Neuronal stem cell (in vitro differentiated cells): ENCODE results near the gene NMRK1.

Source experiments
- DNase-seq: peaks from one replicate; pipeline ENCODE4 v3.0.0-alpha.2; 2013; ENCODE audit warnings: low spot score
- H2AFZ ChIP-seq: one replicate; pipeline ENCODE4 v1.6.1; 2013; ENCODE audit warnings: mild to moderate bottlenecking, low read length, inconsistent platforms
- H2AK5ac ChIP-seq: 2 replicates; pipeline ENCODE4 v1.6.1; 2013; ENCODE audit warnings: low read depth, mild to moderate bottlenecking, inconsistent platforms, low read length, moderate library complexity, mixed read lengths
- H2BK120ac ChIP-seq: 2 replicates; pipeline ENCODE4 v1.6.1; 2013; ENCODE audit warnings: low read depth, mild to moderate bottlenecking, inconsistent platforms, low read length, moderate library complexity, mixed read lengths
- H2BK12ac ChIP-seq: one replicate; pipeline ENCODE4 v1.6.1; 2013; ENCODE audit warnings: low read length, inconsistent platforms
- H2BK15ac ChIP-seq: 2 replicates; pipeline ENCODE4 v1.6.1; 2013; ENCODE audit warnings: mild to moderate bottlenecking, low read length, inconsistent platforms, mixed read lengths
- H2BK5ac ChIP-seq: one replicate; pipeline ENCODE4 v1.6.1; 2013; ENCODE audit warnings: inconsistent platforms, mild to moderate bottlenecking, low read length, moderate library complexity
- H3K14ac ChIP-seq: one replicate; pipeline ENCODE4 v1.6.1; 2013; ENCODE audit warnings: low read length, inconsistent platforms
- H3K18ac ChIP-seq: 2 replicates; pipeline ENCODE4 v1.6.1; 2013; ENCODE audit warnings: low read length, inconsistent platforms
- H3K23ac ChIP-seq: 2 replicates; pipeline ENCODE4 v1.6.1; 2013; ENCODE audit warnings: low read depth, mild to moderate bottlenecking, mixed read lengths, low read length, inconsistent platforms; ENCODE audit not compliant: poor library complexity
- H3K27ac ChIP-seq: replicated peaks from 3 replicates; pipeline ENCODE4 v1.5.1; 2013; ENCODE audit warnings: low read length, inconsistent platforms
- H3K27me3 ChIP-seq, 3 experiments: 2 replicates each; pipeline ENCODE4 v1.6.1; 2013; ENCODE audit warnings: low read length in 3 of 3, mild to moderate bottlenecking in 2 of 3, inconsistent platforms in 1 of 3, low read depth in 1 of 3, mixed read lengths in 1 of 3, moderate library complexity in 1 of 3; ENCODE audit not compliant: control insufficient read depth in 3 of 3, insufficient read depth in 3 of 3
- H3K36me3 ChIP-seq, 2 donors: replicated peaks in 1 of 2; 2 replicates each; pipeline ENCODE4 v1.6.1; 2013; ENCODE audit warnings: low read length in 2 of 2; ENCODE audit not compliant: control insufficient read depth in 2 of 2, insufficient read depth in 2 of 2
- H3K4ac ChIP-seq: 2 replicates; pipeline ENCODE4 v1.6.1; 2013; ENCODE audit warnings: inconsistent platforms, mild to moderate bottlenecking, low read length, moderate library complexity
- H3K4me1 ChIP-seq, 2 donors: 1 replicate in 1 of 2; 2 replicates in 1 of 2; pipeline ENCODE4 v1.6.1; 2013; ENCODE audit warnings: low read length in 2 of 2, low read depth in 1 of 2; ENCODE audit not compliant: control insufficient read depth in 2 of 2, insufficient read depth in 1 of 2
- H3K4me2 ChIP-seq: one replicate; pipeline ENCODE4 v1.6.1; 2013; ENCODE audit warnings: mild to moderate bottlenecking, low read length, inconsistent platforms; ENCODE audit not compliant: insufficient read depth, poor library complexity, severe bottlenecking
- H3K4me3 ChIP-seq, 2 donors: 2 replicates each; pipeline ENCODE4 v1.5.1; 2013; ENCODE audit warnings: low read length in 2 of 2, mild to moderate bottlenecking in 2 of 2, inconsistent platforms in 1 of 2, moderate library complexity in 1 of 2
- H3K79me1 ChIP-seq: one replicate; pipeline ENCODE4 v1.6.1; 2013; ENCODE audit warnings: low read depth, mild to moderate bottlenecking, inconsistent platforms, low read length, moderate library complexity
- H3K9ac ChIP-seq: one replicate; pipeline ENCODE4 v1.6.1; 2013; ENCODE audit warnings: mild to moderate bottlenecking, low read depth, low read length, inconsistent platforms; ENCODE audit not compliant: poor library complexity
- H3K9me3 ChIP-seq, 2 donors: replicated peaks in 1 of 2; 2 replicates each; pipeline versions ENCODE3 to v1.6.1; 2013; ENCODE audit warnings: low read length in 2 of 2, mild to moderate bottlenecking in 2 of 2, inconsistent platforms in 1 of 2, low read depth in 1 of 2, mixed read lengths in 1 of 2, moderate library complexity in 1 of 2; ENCODE audit not compliant: control insufficient read depth in 2 of 2, insufficient read depth in 1 of 2
- H4K8ac ChIP-seq: one replicate; pipeline ENCODE4 v1.6.1; 2013; ENCODE audit warnings: low read depth, mild to moderate bottlenecking, inconsistent platforms, low read length, moderate library complexity
- H4K91ac ChIP-seq: one replicate; pipeline ENCODE4 v1.6.1; 2013; ENCODE audit warnings: low read length, low read depth, mild to moderate bottlenecking, inconsistent platforms; ENCODE audit not compliant: poor library complexity
- WGBS, 2 donors: extraction: QIAGEN DNeasy Blood & Tissue Kit; methylation state at CpG; one replicate each; pipeline ENCODE4 v1.1.7; 2013; ENCODE audit warnings: missing lambda C conversion rate in 2 of 2, mixed read lengths in 1 of 2; ENCODE audit not compliant: insufficient read length in 2 of 2, insufficient replicate concordance in 1 of 2; ENCODE audit errors: extremely low coverage in 2 of 2; 5-methylcytosine and 5-hydroxymethylcytosine counted together

Gene NMRK1

GRCh38 chr9:75083188-75083970 lies 4.6 kb downstream of the NMRK1 start:
- Histone ChIP-seq H2AK5ac (no peak overlapping the region), H2AFZ (peak overlapping the region; percentile 79), H3K27me3 (peaks cover 0 to 6% (median 2%) of the 10 kb centered on the region in 3 experiments), H2BK120ac (no peak overlapping the region), H3K4me3 (no peak overlapping the region), H3K9ac (no peak overlapping the region), H3K79me1 (no peaks in the 10 kb centered on the region), H3K9me3 (no peaks in the 10 kb centered on the region), H4K91ac (no peak overlapping the region), H3K18ac (no peak overlapping the region), H3K4ac (no peak overlapping the region), H3K23ac (no peak overlapping the region), H3K36me3 (no peaks in the 10 kb centered on the region), H4K8ac (no peak overlapping the region), H2BK15ac (no peak overlapping the region), H3K4me1 (peaks cover 5 to 6% of the 10 kb centered on the region in 2 donors), H2BK12ac (no peak overlapping the region), H2BK5ac (no peak overlapping the region), H3K27ac (no peak overlapping the region), H3K14ac (no peak overlapping the region), H3K4me2 (no peak overlapping the region)
- no peak for DNase-seq
- no CpG with 5 or more reads among the region's 12 CpGs for WGBS, 2 donors

- no peaks in the 10 kb centered on the region for H3K36me3 ChIP-seq
- H3K4me1 ChIP-seq = peaks cover 2 to 6% of the 10 kb centered on the region in 2 donors
- no peak overlapping the region for H2BK5ac ChIP-seq
- DNase-seq = no peak
- no peak overlapping the region for H4K8ac ChIP-seq
- no peak overlapping the region for H3K14ac ChIP-seq
- no peak overlapping the region for H2BK120ac ChIP-seq
- H3K23ac ChIP-seq = no peak overlapping the region
- H2BK15ac ChIP-seq = no peak overlapping the region
- H2AK5ac ChIP-seq = no peak overlapping the region
- H3K79me1 ChIP-seq = no peaks in the 10 kb centered on the region
- no peaks in the 10 kb centered on the region for H3K9me3 ChIP-seq
- no peak overlapping the region for H3K18ac ChIP-seq
- no peak overlapping the region for H2BK12ac ChIP-seq
- H3K27ac ChIP-seq = no peak overlapping the region
- no peak overlapping the region for H4K91ac ChIP-seq
- peaks cover 0 to 11% (median 0%) of the 10 kb centered on the region in 3 experiments for H3K27me3 ChIP-seq
- no CpG with 5 or more reads among the region's 2 CpGs for WGBS, 2 donors
- no peak overlapping the region for H3K9ac ChIP-seq
- no peak overlapping the region for H3K4ac ChIP-seq
- H3K4me3 ChIP-seq = no peak overlapping the region
- H2AFZ ChIP-seq = no peak overlapping the region
- H3K4me2 ChIP-seq = no peak overlapping the region
These were observed 6.3 kb downstream of the NMRK1 start for GRCh38 chr9:75081632-75082031.

- no peak overlapping the region for H3K14ac ChIP-seq
- no peak overlapping the region for H2AFZ ChIP-seq
- H3K36me3 ChIP-seq = no peaks in the 10 kb centered on the region
- H3K27ac ChIP-seq = no peak overlapping the region
- no peak overlapping the region for H2AK5ac ChIP-seq
- no peak overlapping the region for H3K9ac ChIP-seq
- H3K23ac ChIP-seq = no peak overlapping the region
- no peak for DNase-seq
- H3K79me1 ChIP-seq = no peaks in the 10 kb centered on the region
- H3K9me3 ChIP-seq = no peaks in the 10 kb centered on the region
- H2BK15ac ChIP-seq = no peak overlapping the region
- H2BK5ac ChIP-seq = no peak overlapping the region
- peaks cover 0 to under 1% (median 0%) of the 10 kb centered on the region in 3 experiments for H3K27me3 ChIP-seq
- no peak overlapping the region for H4K91ac ChIP-seq
- no CpG with 5 or more reads among the region's 4 CpGs for WGBS, 2 donors
- no peak overlapping the region for H3K4ac ChIP-seq
- H4K8ac ChIP-seq = no peak overlapping the region
- H3K4me1 ChIP-seq = no peaks in the 10 kb centered on the region
- no peak overlapping the region for H3K4me3 ChIP-seq
- no peak overlapping the region for H2BK12ac ChIP-seq
- no peak overlapping the region for H3K4me2 ChIP-seq
- no peak overlapping the region for H2BK120ac ChIP-seq
- H3K18ac ChIP-seq = no peak overlapping the region
These were observed 15.1 kb downstream of the NMRK1 start for GRCh38 chr9:75072895-75073294.

GRCh38 chr9:75071530-75072122 lies 16.3 kb downstream of the NMRK1 start:
- Histone ChIP-seq H3K9ac (no peak overlapping the region), H3K4me3 (peak overlapping the region in 1 of 2 donors; percentile 0), H2AFZ (peak overlapping the region; percentile 45), H3K27me3 (no peaks in the 10 kb centered on the region), H3K36me3 (no peaks in the 10 kb centered on the region), H2BK5ac (no peak overlapping the region), H3K4me2 (no peak overlapping the region), H3K23ac (no peak overlapping the region), H3K9me3 (no peaks in the 10 kb centered on the region), H4K8ac (no peak overlapping the region), H3K4me1 (no peaks in the 10 kb centered on the region), H2AK5ac (no peak overlapping the region), H2BK15ac (no peak overlapping the region), H2BK120ac (no peak overlapping the region), H3K27ac (no peak overlapping the region), H3K18ac (no peak overlapping the region), H2BK12ac (no peak overlapping the region), H3K79me1 (no peaks in the 10 kb centered on the region), H3K4ac (no peak overlapping the region), H4K91ac (no peak overlapping the region), H3K14ac (no peak overlapping the region)
- DNase-seq = no peak
- no CpG with 5 or more reads among the region's 5 CpGs for WGBS, 2 donors
